ENCODE data around the gene FLOT2.
"Not testable (repeated sequence)": the region's sequence is repeated elsewhere in the genome, so short reads cannot be mapped to it uniquely, and the experiment has no call there.

The FLOT2 gene

GRCh38 chr17:28893248-28894183 is 4.0 kb downstream of the FLOT2 start:
- not testable (repeated sequence) for DNase-seq

- no peak for DNase-seq
Measured at GRCh38 chr17:28892024-28892423, 5.5 kb downstream of the FLOT2 start.

- no peak for DNase-seq
Measured at GRCh38 chr17:28891201-28891600, 6.3 kb downstream of the FLOT2 start.

GRCh38 chr17:28889996-28890395 is 7.5 kb downstream of the FLOT2 start:
- no peak for DNase-seq

- DNase-seq: no peak
Measured at GRCh38 chr17:28888832-28889231, 8.7 kb downstream of the FLOT2 start.

GRCh38 chr17:28887871-28888471 is 9.6 kb downstream of the FLOT2 start:
- DNase-seq: no peak

GRCh38 chr17:28885951-28886350 is 11.6 kb downstream of the FLOT2 start:
- no peak for DNase-seq

GRCh38 chr17:28885363-28885762 is 12.2 kb downstream of the FLOT2 start:
- DNase-seq: no peak

- DNase-seq: no peak
Measured at GRCh38 chr17:28883967-28884702, 13.4 kb downstream of the FLOT2 start.

- DNase-seq: no peak
Measured at GRCh38 chr17:28882154-28882895, 15.2 kb downstream of the FLOT2 start.

- DNase-seq: no peak
Measured at GRCh38 chr17:28881533-28882056, 15.9 kb downstream of the FLOT2 start.

GRCh38 chr17:28880572-28880945 is 17.0 kb downstream of the FLOT2 start:
- DNase-seq: no peak

GRCh38 chr17:28879886-28880571 is 17.5 kb downstream of the FLOT2 start:
- DNase-seq: no peak

- no peak for DNase-seq
Measured at GRCh38 chr17:28878981-28879380, 18.6 kb downstream of the FLOT2 start.

- no peak for DNase-seq
Measured at GRCh38 chr17:28878158-28878910, 19.2 kb downstream of the FLOT2 start.

GRCh38 chr17:28877150-28877711 is 20.3 kb downstream of the FLOT2 start:
- not testable (repeated sequence) for DNase-seq

GRCh38 chr17:28875848-28876550 is 21.5 kb downstream of the FLOT2 start:
- DNase-seq: no peak

- DNase-seq: no peak
Measured at GRCh38 chr17:28874750-28875149, 22.8 kb downstream of the FLOT2 start.

- no peak for DNase-seq
Measured at GRCh38 chr17:28873839-28874238, 23.7 kb downstream of the FLOT2 start.

GRCh38 chr17:28871056-28871579 is 26.4 kb downstream of the FLOT2 start:
- DNase-seq: no peak

Measured in NCI-H1694 (cell line).